ENCODE measurements around the gene COPA.

The COPA gene

GRCh38 chr1:160261556-160261892 is 81.5 kb downstream of the COPA start:
- Histone ChIP-seq H3K27ac (ENCODE audit: low read length) (peak overlapping the region; percentile 99), H3K9me3 (ENCODE audit: control insufficient read depth in 1 of 2, low read length in 2 of 2) (no peaks in the 10 kb centered on the region), H3K4me1 (ENCODE audit: control insufficient read depth in 1 of 2, insufficient read depth in 2 of 2, low read length in 2 of 2) (peaks cover 14 to 42% of the 10 kb centered on the region in 2 donors), H3K27me3 (ENCODE audit: low read depth, low read length) (no peaks in the 10 kb centered on the region), H3K4me3 (ENCODE audit: low read depth in 1 of 2, low read length in 2 of 2) (peak overlapping the region; percentile 84), H3K36me3 (ENCODE audit: control insufficient read depth in 1 of 2, insufficient read depth in 2 of 2, low read length in 2 of 2) (peaks cover 0 to 4% of the 10 kb centered on the region in 2 donors)

- Histone ChIP-seq H3K4me3 (ENCODE audit: low read depth in 1 of 2, low read length in 2 of 2) (peak overlapping the region; percentile 84), H3K36me3 (ENCODE audit: control insufficient read depth in 1 of 2, insufficient read depth in 2 of 2, low read length in 2 of 2) (peaks cover 0 to 4% of the 10 kb centered on the region in 2 donors), H3K4me1 (ENCODE audit: control insufficient read depth in 1 of 2, insufficient read depth in 2 of 2, low read length in 2 of 2) (peaks cover 14 to 51% of the 10 kb centered on the region in 2 donors), H3K9me3 (ENCODE audit: control insufficient read depth in 1 of 2, low read length in 2 of 2) (no peaks in the 10 kb centered on the region), H3K27ac (ENCODE audit: low read length) (peak overlapping the region; percentile 99), H3K27me3 (ENCODE audit: low read depth, low read length) (no peaks in the 10 kb centered on the region)
Measured at GRCh38 chr1:160260406-160261382, 82.4 kb downstream of the COPA start.

GRCh38 chr1:160258177-160258798 is 84.8 kb downstream of the COPA start:
- H3K36me3 ChIP-seq (ENCODE audit: control insufficient read depth in 1 of 2, insufficient read depth in 2 of 2, low read length in 2 of 2), result peaks cover 3 to 4% of the 10 kb centered on the region in 2 donors
- peaks cover 14 to 54% of the 10 kb centered on the region in 2 donors for H3K4me1 ChIP-seq (ENCODE audit: control insufficient read depth in 1 of 2, insufficient read depth in 2 of 2, low read length in 2 of 2)
- H3K27ac ChIP-seq (ENCODE audit: low read length), result no peak overlapping the region
- H3K4me3 ChIP-seq (ENCODE audit: low read depth in 1 of 2, low read length in 2 of 2), result no peak overlapping the region
- no peaks in the 10 kb centered on the region for H3K9me3 ChIP-seq (ENCODE audit: control insufficient read depth in 1 of 2, low read length in 2 of 2)
- no peaks in the 10 kb centered on the region for H3K27me3 ChIP-seq (ENCODE audit: low read depth, low read length)

- Histone ChIP-seq H3K9me3 (ENCODE audit: control insufficient read depth in 1 of 2, low read length in 2 of 2) (no peaks in the 10 kb centered on the region), H3K27ac (ENCODE audit: low read length) (no peak overlapping the region), H3K27me3 (ENCODE audit: low read depth, low read length) (no peaks in the 10 kb centered on the region), H3K4me3 (ENCODE audit: low read depth in 1 of 2, low read length in 2 of 2) (no peak overlapping the region), H3K36me3 (ENCODE audit: control insufficient read depth in 1 of 2, insufficient read depth in 2 of 2, low read length in 2 of 2) (peaks cover 3 to 4% of the 10 kb centered on the region in 2 donors), H3K4me1 (ENCODE audit: control insufficient read depth in 1 of 2, insufficient read depth in 2 of 2, low read length in 2 of 2) (peaks cover 14 to 52% of the 10 kb centered on the region in 2 donors)
Measured at GRCh38 chr1:160257411-160258015, 85.5 kb downstream of the COPA start.

GRCh38 chr1:160256396-160257046 is 86.5 kb downstream of the COPA start:
- peaks cover 14 to 62% of the 10 kb centered on the region in 2 donors for H3K4me1 ChIP-seq (ENCODE audit: control insufficient read depth in 1 of 2, insufficient read depth in 2 of 2, low read length in 2 of 2)
- H3K27me3 ChIP-seq (ENCODE audit: low read depth, low read length), result no peaks in the 10 kb centered on the region
- H3K4me3 ChIP-seq (ENCODE audit: low read depth in 1 of 2, low read length in 2 of 2), result no peak overlapping the region
- peaks cover 0 to 3% of the 10 kb centered on the region in 2 donors for H3K36me3 ChIP-seq (ENCODE audit: control insufficient read depth in 1 of 2, insufficient read depth in 2 of 2, low read length in 2 of 2)
- H3K9me3 ChIP-seq (ENCODE audit: control insufficient read depth in 1 of 2, low read length in 2 of 2), result no peaks in the 10 kb centered on the region
- H3K27ac ChIP-seq (ENCODE audit: low read length), result no peak overlapping the region

GRCh38 chr1:160255781-160256300 is 87.2 kb downstream of the COPA start:
- Histone ChIP-seq H3K4me1 (ENCODE audit: control insufficient read depth in 1 of 2, insufficient read depth in 2 of 2, low read length in 2 of 2) (peaks cover 11 to 65% of the 10 kb centered on the region in 2 donors), H3K36me3 (ENCODE audit: control insufficient read depth in 1 of 2, insufficient read depth in 2 of 2, low read length in 2 of 2) (peaks cover 0 to 3% of the 10 kb centered on the region in 2 donors), H3K27ac (ENCODE audit: low read length) (no peak overlapping the region), H3K4me3 (ENCODE audit: low read depth in 1 of 2, low read length in 2 of 2) (no peak overlapping the region), H3K9me3 (ENCODE audit: control insufficient read depth in 1 of 2, low read length in 2 of 2) (no peaks in the 10 kb centered on the region), H3K27me3 (ENCODE audit: low read depth, low read length) (no peaks in the 10 kb centered on the region)

- Histone ChIP-seq H3K27ac (ENCODE audit: low read length) (peak overlapping the region; percentile 27), H3K27me3 (ENCODE audit: low read depth, low read length) (no peaks in the 10 kb centered on the region), H3K36me3 (ENCODE audit: control insufficient read depth in 1 of 2, insufficient read depth in 2 of 2, low read length in 2 of 2) (peaks cover 0 to 3% of the 10 kb centered on the region in 2 donors), H3K4me3 (ENCODE audit: low read depth in 1 of 2, low read length in 2 of 2) (no peak overlapping the region), H3K9me3 (ENCODE audit: control insufficient read depth in 1 of 2, low read length in 2 of 2) (no peaks in the 10 kb centered on the region), H3K4me1 (ENCODE audit: control insufficient read depth in 1 of 2, insufficient read depth in 2 of 2, low read length in 2 of 2) (peaks cover 0 to 38% of the 10 kb centered on the region in 2 donors)
Measured at GRCh38 chr1:160251687-160252526, 91.1 kb downstream of the COPA start.

GRCh38 chr1:160251011-160251410 is 92.0 kb downstream of the COPA start:
- Histone ChIP-seq H3K36me3 (ENCODE audit: control insufficient read depth in 1 of 2, insufficient read depth in 2 of 2, low read length in 2 of 2) (peaks cover 0 to 3% of the 10 kb centered on the region in 2 donors), H3K4me1 (ENCODE audit: control insufficient read depth in 1 of 2, insufficient read depth in 2 of 2, low read length in 2 of 2) (peaks cover 0 to 29% of the 10 kb centered on the region in 2 donors), H3K9me3 (ENCODE audit: control insufficient read depth in 1 of 2, low read length in 2 of 2) (no peaks in the 10 kb centered on the region), H3K27ac (ENCODE audit: low read length) (no peak overlapping the region), H3K27me3 (ENCODE audit: low read depth, low read length) (no peaks in the 10 kb centered on the region), H3K4me3 (ENCODE audit: low read depth in 1 of 2, low read length in 2 of 2) (no peak overlapping the region)

GRCh38 chr1:160247053-160247452 is 96.0 kb downstream of the COPA start:
- H3K4me1 ChIP-seq (ENCODE audit: control insufficient read depth in 1 of 2, insufficient read depth in 2 of 2, low read length in 2 of 2), result peaks cover 0 to 21% of the 10 kb centered on the region in 2 donors

GRCh38 chr1:160245434-160245833 is 97.6 kb downstream of the COPA start:
- Histone ChIP-seq H3K4me1 (ENCODE audit: control insufficient read depth in 1 of 2, insufficient read depth in 2 of 2, low read length in 2 of 2) (peaks cover 0 to 4% of the 10 kb centered on the region in 2 donors), H3K27ac (ENCODE audit: low read length) (no peak overlapping the region), H3K9me3 (ENCODE audit: control insufficient read depth in 1 of 2, low read length in 2 of 2) (no peaks in the 10 kb centered on the region), H3K27me3 (ENCODE audit: low read depth, low read length) (no peaks in the 10 kb centered on the region), H3K36me3 (ENCODE audit: control insufficient read depth in 1 of 2, insufficient read depth in 2 of 2, low read length in 2 of 2) (peaks cover 7 to 21% of the 10 kb centered on the region in 2 donors), H3K4me3 (ENCODE audit: low read depth in 1 of 2, low read length in 2 of 2) (no peak overlapping the region)

More at GRCh38 chr1:160247053-160247452, 96.0 kb downstream of the COPA start:
- Histone ChIP-seq H3K27ac (ENCODE audit: low read length) (no peak overlapping the region), H3K36me3 (ENCODE audit: control insufficient read depth in 1 of 2, insufficient read depth in 2 of 2, low read length in 2 of 2) (peaks cover 0 to 18% of the 10 kb centered on the region in 2 donors), H3K4me3 (ENCODE audit: low read depth in 1 of 2, low read length in 2 of 2) (no peak overlapping the region), H3K27me3 (ENCODE audit: low read depth, low read length) (no peaks in the 10 kb centered on the region), H3K9me3 (ENCODE audit: control insufficient read depth in 1 of 2, low read length in 2 of 2) (no peaks in the 10 kb centered on the region)

Measured in muscle layer of duodenum (tissue), 2 donors.